H1 (cell line): ENCODE results near the gene FCHO1. TPM values are rescaled to one million over a fixed set of nuclear protein-coding genes. Genes with fewer than 3 reads are reported as not detected.

ENCODE experiments used
- CTCF ChIA-PET: fragments of 300-600 bp; sonication (Branson Sonifier 250); formaldehyde crosslinking; loops from one replicate; lab custom pipeline; 2021; ENCODE audit not compliant: partially characterized antibody; lab: Charles Lee
- POLR2A ChIA-PET: fragments of 300-600 bp; sonication (Branson Sonifier 250); formaldehyde crosslinking; loops from one replicate; lab custom pipeline; 2021; ENCODE audit warnings: inconsistent platforms; ENCODE audit not compliant: partially characterized antibody; lab: Charles Lee
- DNase-seq, 2 experiments: peaks; one replicate each; pipeline versions ENCODE4 v3.0.0 to v3.0.0-alpha.2; 2010 to 2022; ENCODE audit warnings: low spot score in 2 of 2, low read depth in 1 of 2, mixed read lengths in 1 of 2
- FAIRE-seq: peaks from 2 replicates; lab custom pipeline; 2011; peaks lifted over from hg19 to GRCh38; lab: Jason Lieb, UNC
- H2AFZ ChIP-seq: 2 replicates; pipeline ENCODE4 v1.8.1; 2012; ENCODE audit warnings: low read length, inconsistent platforms
- H2AK5ac ChIP-seq: 2 replicates; pipeline ENCODE4 v1.6.1; 2013; ENCODE audit warnings: low read depth, low read length
- H2BK120ac ChIP-seq: replicated peaks from 2 replicates; pipeline ENCODE3; 2013; ENCODE audit warnings: low read depth, low read length, inconsistent platforms
- H2BK12ac ChIP-seq: 2 replicates; pipeline ENCODE4 v1.6.1; 2013; ENCODE audit warnings: low read depth, low read length
- H2BK15ac ChIP-seq: 2 replicates; pipeline ENCODE4 v1.6.1; 2013; ENCODE audit warnings: low read length
- H2BK20ac ChIP-seq: 2 replicates; pipeline ENCODE4 v1.6.1; 2013; ENCODE audit warnings: low read length
- H2BK5ac ChIP-seq: 2 replicates; pipeline ENCODE4 v1.6.1; 2013; ENCODE audit warnings: low read depth, low read length
- H3K14ac ChIP-seq: 2 replicates; pipeline ENCODE4 v1.6.1; 2013; ENCODE audit warnings: inconsistent platforms; ENCODE audit not compliant: insufficient read length
- H3K18ac ChIP-seq: 2 replicates; pipeline ENCODE4 v1.6.1; 2013; ENCODE audit warnings: low read length; ENCODE audit errors: extremely low read depth
- H3K23ac ChIP-seq: 2 replicates; pipeline ENCODE4 v1.6.1; 2013; ENCODE audit warnings: inconsistent platforms; ENCODE audit not compliant: insufficient read length
- H3K23me2 ChIP-seq: 2 replicates; pipeline ENCODE4 v1.6.1; 2013; ENCODE audit warnings: low read depth, low read length
- H3K27ac ChIP-seq: 2 replicates; pipeline ENCODE4 v1.6.1; 2011; ENCODE audit warnings: low read depth, low read length, inconsistent platforms
- H3K27me3 ChIP-seq, 4 experiments: replicated peaks in 1 of 4; 1 replicate in 1 of 4; 2 replicates in 3 of 4; pipeline versions ENCODE4 v1.6.1 to v1.8.1; 2011 to 2013; ENCODE audit warnings: low read length in 3 of 4, mild to moderate bottlenecking in 3 of 4, inconsistent platforms in 2 of 4, mixed read lengths in 2 of 4, moderate library complexity in 1 of 4; ENCODE audit not compliant: control insufficient read depth in 3 of 4, insufficient read depth in 3 of 4; ENCODE audit errors: extremely low read depth in 1 of 4
- H3K36me3 ChIP-seq, 4 experiments: 2 replicates each; pipeline versions ENCODE4 v1.6.1 to v1.8.1; 2011 to 2013; ENCODE audit warnings: mild to moderate bottlenecking in 4 of 4, low read length in 3 of 4, moderate library complexity in 2 of 4, control low read depth in 1 of 4, inconsistent platforms in 1 of 4; ENCODE audit not compliant: insufficient read depth in 4 of 4, control insufficient read depth in 2 of 4
- H3K4ac ChIP-seq: replicated peaks from 2 replicates; pipeline ENCODE3; 2013; ENCODE audit warnings: low read length, low read depth, mixed read lengths, inconsistent platforms; ENCODE audit not compliant: insufficient read length
- H3K4me1 ChIP-seq, 4 experiments: replicated peaks in 1 of 4; 1 replicate in 1 of 4; 2 replicates in 3 of 4; pipeline versions ENCODE4 v1.6.1 to v1.8.1; 2011 to 2013; ENCODE audit warnings: low read length in 3 of 4, inconsistent platforms in 2 of 4, mixed read lengths in 1 of 4; ENCODE audit not compliant: insufficient read depth in 4 of 4, control insufficient read depth in 3 of 4
- H3K4me2 ChIP-seq, 2 experiments: 2 replicates each; pipeline versions ENCODE4 v1.6.1 to v1.8.1; 2011 to 2013; ENCODE audit warnings: low read depth in 2 of 2, low read length in 2 of 2, control low read depth in 1 of 2, inconsistent platforms in 1 of 2, mild to moderate bottlenecking in 1 of 2; ENCODE audit not compliant: insufficient read depth in 1 of 2
- H3K4me3 ChIP-seq, 4 experiments: fragments of 200-600, 300-600 bp in 1 of 4; sonication (generic), shearing (Covaris generic), sonication (Bioruptor Twin) in 1 of 4; 2 replicates each; pipeline versions ENCODE4 v1.5.1 to v1.8.1; 2011 to 2016; ENCODE audit warnings: low read length in 4 of 4, low read depth in 3 of 4, control low read depth in 2 of 4, inconsistent platforms in 2 of 4, mild to moderate bottlenecking in 2 of 4, mixed read lengths in 1 of 4, moderate library complexity in 1 of 4; ENCODE audit not compliant: insufficient read depth in 2 of 4; ENCODE audit errors: extremely low read depth in 1 of 4
- H3K56ac ChIP-seq: replicated peaks from 2 replicates; pipeline ENCODE3; 2013; ENCODE audit warnings: low read depth, mild to moderate bottlenecking, mixed read lengths, low read length, inconsistent platforms; ENCODE audit not compliant: insufficient read length
- H3K79me1 ChIP-seq: 2 replicates; pipeline ENCODE4 v1.6.1; 2013; ENCODE audit warnings: low read depth, low read length, control low read depth
- H3K79me2 ChIP-seq, 2 experiments: 2 replicates each; pipeline versions ENCODE4 v1.6.1 to v1.8.1; 2012 to 2013; ENCODE audit warnings: low read length in 2 of 2, mild to moderate bottlenecking in 2 of 2, inconsistent platforms in 1 of 2; ENCODE audit not compliant: insufficient read depth in 2 of 2, control insufficient read depth in 1 of 2
- H3K9ac ChIP-seq, 4 experiments: replicated peaks in 1 of 4; 1 replicate in 1 of 4; 2 replicates in 3 of 4; pipeline versions ENCODE4 v1.6.1 to v1.8.1; 2011 to 2013; ENCODE audit warnings: low read depth in 3 of 4, low read length in 3 of 4, control low read depth in 2 of 4, mild to moderate bottlenecking in 2 of 4, moderate library complexity in 2 of 4, inconsistent platforms in 1 of 4; ENCODE audit errors: extremely low read depth in 1 of 4
- H3K9me3 ChIP-seq, 2 experiments: 2 replicates each; pipeline versions ENCODE4 v1.6.1 to v1.8.1; 2012 to 2013; ENCODE audit warnings: mild to moderate bottlenecking in 2 of 2, moderate library complexity in 2 of 2, control low read depth in 1 of 2, inconsistent platforms in 1 of 2, low read depth in 1 of 2, low read length in 1 of 2, mixed read lengths in 1 of 2; ENCODE audit not compliant: insufficient read depth in 2 of 2
- H4K20me1 ChIP-seq, 2 experiments: replicated peaks in 1 of 2; 2 replicates each; pipeline versions ENCODE3 to v1.8.1; 2011 to 2013; ENCODE audit warnings: inconsistent platforms in 2 of 2, low read length in 2 of 2, mild to moderate bottlenecking in 1 of 2; ENCODE audit not compliant: insufficient read depth in 2 of 2, control insufficient read depth in 1 of 2
- H4K5ac ChIP-seq: 2 replicates; pipeline ENCODE4 v1.6.1; 2013; ENCODE audit warnings: low read length, low read depth, mixed read lengths, inconsistent platforms; ENCODE audit not compliant: insufficient read length
- H4K8ac ChIP-seq: 2 replicates; pipeline ENCODE4 v1.8.0; 2013; ENCODE audit warnings: mild to moderate bottlenecking, moderate library complexity, low read length, inconsistent platforms; ENCODE audit not compliant: insufficient read depth; ENCODE audit errors: extremely low read depth
- H4K91ac ChIP-seq: replicated peaks from 2 replicates; pipeline ENCODE3; 2013; ENCODE audit warnings: low read length, mixed read lengths, inconsistent platforms; ENCODE audit not compliant: insufficient read length
- CHD2 ChIP-seq: IDR thresholded peaks from 2 replicates; pipeline ENCODE4 v1.6.1; 2012; ENCODE audit warnings: low read length, improper control_type of control experiment
- CTCF ChIP-seq, 3 experiments: IDR thresholded peaks; 1 replicate in 2 of 3; 2 replicates in 1 of 3; pipeline versions ENCODE4 v1.5.1 to v1.6.1; 2011; ENCODE audit warnings: low read length in 3 of 3, mild to moderate bottlenecking in 3 of 3, inconsistent platforms in 2 of 3, low read depth in 1 of 3, moderate library complexity in 1 of 3; ENCODE audit not compliant: insufficient read depth in 1 of 3; ENCODE audit errors: control extremely low read depth in 1 of 3
- MAFK ChIP-seq: IDR thresholded peaks from 2 replicates; pipeline ENCODE4 v1.6.1; 2012; ENCODE audit warnings: low read depth, mild to moderate bottlenecking, improper control_type of control experiment, low read length
- PHF8 ChIP-seq: fragments of 200-600 bp; sonication (generic); conservative IDR thresholded peaks from 2 replicates; pipeline ENCODE4 v1.7.1; 2012; ENCODE audit warnings: low read depth, mild to moderate bottlenecking, inconsistent platforms, low read length, moderate library complexity
- SIN3A ChIP-seq, 2 experiments: IDR thresholded peaks in 1 of 2; conservative IDR thresholded peaks in 1 of 2; 2 replicates each; pipeline ENCODE4 v1.6.1; 2011 to 2012; ENCODE audit warnings: low read length in 2 of 2, improper control_type of control experiment in 1 of 2, low read depth in 1 of 2, mild to moderate bottlenecking in 1 of 2
- SP1 ChIP-seq: IDR thresholded peaks from 2 replicates; pipeline ENCODE4 v1.6.1; 2011; ENCODE audit warnings: low read depth, low read length
- SP2 ChIP-seq: IDR thresholded peaks from 2 replicates; pipeline ENCODE4 v1.6.1; 2012; ENCODE audit warnings: mild to moderate bottlenecking, low read length, inconsistent platforms
- TBP ChIP-seq: IDR thresholded peaks from 2 replicates; pipeline ENCODE4 v1.6.1; 2011; ENCODE audit warnings: low read depth, low read length, improper control_type of control experiment
- whole genome bisulfite sequencing, 2 experiments: shearing (Covaris generic) in 1 of 2; methylation state at CpG; one replicate each; pipeline versions ENCODE4 v1.1.6 to v1.1.7; 2013 to 2015; ENCODE audit warnings: low lambda C conversion rate in 2 of 2, mixed read lengths in 2 of 2, inconsistent platforms in 1 of 2, low coverage in 1 of 2, missing lambda C conversion rate in 1 of 2; ENCODE audit not compliant: insufficient replicate concordance in 2 of 2, insufficient coverage in 1 of 2, insufficient read length in 1 of 2; ENCODE audit errors: extremely low coverage in 1 of 2, missing lambda C conversion rate in 1 of 2; 5-methylcytosine and 5-hydroxymethylcytosine counted together
- polyA plus RNA-seq, 7 experiments: library from polyadenylated mRNA; depleted of rRNA in 3 of 7; stranded (reverse) in 5 of 7; unstranded in 2 of 7; fragments of >200 nt in 5 of 7; fragments of 200-250 nt in 2 of 7; gene quantifications; 1 replicate in 5 of 7; 2 replicates in 1 of 7; 4 replicates in 1 of 7; pipeline versions ENCODE4 v1.2.1 to v1.2.3, GENCODE V29; 2011 to 2013; ENCODE audit warnings: missing spikeins in 2 of 7, mixed read lengths in 2 of 7
- total RNA-seq: library from RNA; stranded (reverse); fragmentation: NEBNext Ultra II Directional; extraction: Animal tissue kit (Norgen Biotek cat#: 25700); gene quantifications from 2 replicates; pipeline ENCODE4 v1.2.1, GENCODE V29; 2021

FCHO1 gene
- total and polyA plus RNA-seq, 2 of the 8 experiments (the other 6 are each of a cell fraction or from before 2014, with no cell fraction given) = 13.0 to 25.9 TPM

- H3K79me1 ChIP-seq = no peaks in the 10 kb centered on the region
- H3K4me2 ChIP-seq = no peak overlapping the region
- H2BK12ac ChIP-seq = no peak overlapping the region
- FAIRE-seq (no peak), DNase-seq (no peak)
- no peak overlapping the region for H2BK5ac ChIP-seq
- H2BK15ac ChIP-seq = no peak overlapping the region
- H3K4ac ChIP-seq = no peak overlapping the region
- no peak overlapping the region for H3K56ac ChIP-seq
- no peak overlapping the region for H4K91ac ChIP-seq
- no peak overlapping the region for H2AK5ac ChIP-seq
- WGBS, 2 experiments = 88% methylated on average over 2 of the region's 2 CpGs; no CpG with 5 or more reads in 1 of the 2 experiments
- no peak overlapping the region for H3K14ac ChIP-seq
- no peaks in the 10 kb centered on the region for H3K9me3 ChIP-seq
- peaks cover 0 to 3% (median 0%) of the 10 kb centered on the region in 4 experiments; a peak in 3 of 8 replicates for H3K36me3 ChIP-seq
- H3K4me3 ChIP-seq = no peak overlapping the region
- peaks cover 0 to 4% (median 2%) of the 10 kb centered on the region in 4 experiments; a peak in 4 of 7 replicates for H3K4me1 ChIP-seq
- H2AFZ ChIP-seq = no peak overlapping the region
- H3K27me3 ChIP-seq = no peaks in the 10 kb centered on the region
- ChIA-PET CTCF (interaction anchor here (1.3 to 1.7 kb wide), 2 partner anchors 34 to 67 kb away, joined by 4 read pairs; no protein-coding TSS in a partner anchor), POLR2A (interaction anchor here (1.7 kb wide), 1 partner anchor 72 kb away, joined by 3 read pairs; no protein-coding TSS in a partner anchor)
- H2BK120ac ChIP-seq = no peak overlapping the region
- no peak overlapping the region for H3K18ac ChIP-seq
- H3K79me2 ChIP-seq = no peaks in the 10 kb centered on the region
- no peak overlapping the region for H4K5ac ChIP-seq
- H3K27ac ChIP-seq = no peak overlapping the region
- no peak overlapping the region for H4K8ac ChIP-seq
- H3K23ac ChIP-seq = no peak overlapping the region
- peaks cover 0 to 2% of the 10 kb centered on the region in 2 experiments for H4K20me1 ChIP-seq
- no peak overlapping the region for H3K9ac ChIP-seq
- TF ChIP-seq CTCF (IDR thresholded peaks at IDR 0.05; ENCODE audit: control extremely low read depth in 1 of 3, insufficient read depth in 1 of 3, low read depth in 1 of 3, low read length in 3 of 3) (no peak), SP2 (no peak), SIN3A (conservative IDR thresholded peaks at IDR 0.05 in 1 of 2, IDR thresholded peaks at IDR 0.05 in 1 of 2; ENCODE audit: low read depth in 1 of 2, low read length in 2 of 2) (no peak), SP1 (no peak), MAFK (no peak), PHF8 (no peak), TBP (no peak), CHD2 (no peak)
- no peak overlapping the region for H2BK20ac ChIP-seq
- H3K23me2 ChIP-seq = no peaks in the 10 kb centered on the region
These were observed 37.4 kb downstream of the FCHO1 start for GRCh38 chr19:17788632-17789031.
